Nephron progenitor cell (in vitro differentiated cells): Measurements from ENCODE around the gene FAM3B.

Source experiments
- DNase-seq: peaks from one replicate; pipeline ENCODE4 v3.0.0; 2021
- H3K27ac Mint-ChIP-seq: 2 replicates; pipeline ENCODE4 v1.8.0; 2021; ENCODE audit warnings: mild to moderate bottlenecking, moderate library complexity, mixed read lengths
- H3K27me3 Mint-ChIP-seq: 2 replicates; pipeline ENCODE4 v1.8.0; 2021; ENCODE audit warnings: mild to moderate bottlenecking, low read depth, mixed read lengths; ENCODE audit not compliant: poor library complexity
- H3K36me3 Mint-ChIP-seq: 2 replicates; pipeline ENCODE4 v1.8.0; 2021; ENCODE audit warnings: low read depth, mixed read lengths
- H3K4me1 Mint-ChIP-seq: 2 replicates; pipeline ENCODE4 v1.8.0; 2021; ENCODE audit warnings: mixed read lengths
- H3K4me3 Mint-ChIP-seq: 2 replicates; pipeline ENCODE4 v1.8.0; 2021; ENCODE audit warnings: mild to moderate bottlenecking, moderate library complexity, mixed read lengths
- H3K9me3 Mint-ChIP-seq: 2 replicates; pipeline ENCODE4 v1.8.0; 2021; ENCODE audit warnings: mild to moderate bottlenecking, moderate library complexity, mixed read lengths
- CTCF ChIP-seq: fragments of 200-600 bp; sonication (generic); IDR thresholded peaks from 2 replicates; pipeline ENCODE4 v1.5.0; 2021; ENCODE audit warnings: antibody characterized with exemption

FAM3B gene, protein sequence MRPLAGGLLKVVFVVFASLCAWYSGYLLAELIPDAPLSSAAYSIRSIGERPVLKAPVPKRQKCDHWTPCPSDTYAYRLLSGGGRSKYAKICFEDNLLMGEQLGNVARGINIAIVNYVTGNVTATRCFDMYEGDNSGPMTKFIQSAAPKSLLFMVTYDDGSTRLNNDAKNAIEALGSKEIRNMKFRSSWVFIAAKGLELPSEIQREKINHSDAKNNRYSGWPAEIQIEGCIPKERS

GRCh38 chr21:41316200-41317062 is at the start of gene FAM3B:
FAM3B (plus strand) TSS chr21:41316801; CDS start chr21:41316880, 79 bp downstream.
- Mint-ChIP-seq H3K27me3 (peaks cover 75% of the 10 kb centered on the region), H3K4me3 (peak within 1 kb of the TSS; percentile 78), H3K27ac (no peak within 1 kb of the TSS), H3K4me1 (peaks cover 18% of the 10 kb centered on the region), H3K9me3 (no peaks in the 10 kb centered on the region), H3K36me3 (no peaks in the 10 kb centered on the region)
- TF ChIP-seq CTCF = no peak
- peak; percentile 64 for DNase-seq

GRCh38 chr21:41267346-41267745 is 49.3 kb upstream of the FAM3B start:
- no peak for TF ChIP-seq CTCF
- H3K4me3 Mint-ChIP-seq = no peak overlapping the region
- H3K9me3 Mint-ChIP-seq = peaks cover 40% of the 10 kb centered on the region
- DNase-seq = no peak
- H3K27ac Mint-ChIP-seq = no peak overlapping the region
- peaks cover 38% of the 10 kb centered on the region for H3K36me3 Mint-ChIP-seq
- H3K4me1 Mint-ChIP-seq = no peaks in the 10 kb centered on the region
- H3K27me3 Mint-ChIP-seq = peaks cover 5% of the 10 kb centered on the region

DNA sequence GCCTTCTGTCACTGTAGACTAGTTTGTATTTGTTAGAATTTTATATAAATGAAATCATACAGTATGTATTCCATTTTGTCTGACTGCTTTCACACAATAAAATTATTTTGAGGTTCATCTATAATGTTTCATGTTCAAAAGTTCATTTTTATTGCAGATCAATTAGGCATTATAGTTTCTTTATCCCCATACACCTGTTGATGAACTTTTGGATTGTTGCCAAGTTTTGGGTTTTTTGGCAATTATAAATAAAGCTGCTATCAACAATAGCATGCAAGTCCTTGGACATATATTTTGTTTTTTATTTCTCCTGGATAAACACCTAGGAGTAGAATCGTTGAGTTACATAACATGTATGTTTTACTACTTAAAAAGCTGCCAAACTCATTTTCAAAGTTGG is 47.1 kb upstream of the FAM3B start:
- TF ChIP-seq CTCF = no peak
- Mint-ChIP-seq H3K36me3 (peaks cover 45% of the 10 kb centered on the region), H3K9me3 (peaks cover 46% of the 10 kb centered on the region), H3K4me1 (no peaks in the 10 kb centered on the region), H3K27ac (no peak overlapping the region), H3K27me3 (peaks cover 1% of the 10 kb centered on the region), H3K4me3 (no peak overlapping the region)
- DNase-seq = no peak

GRCh38 chr21:41277196-41277595 is 39.4 kb upstream of the FAM3B start:
- peaks cover 41% of the 10 kb centered on the region for H3K36me3 Mint-ChIP-seq
- no peak overlapping the region for H3K27ac Mint-ChIP-seq
- no peak for TF ChIP-seq CTCF
- H3K4me3 Mint-ChIP-seq = no peak overlapping the region
- no peaks in the 10 kb centered on the region for H3K4me1 Mint-ChIP-seq
- peaks cover 7% of the 10 kb centered on the region for H3K27me3 Mint-ChIP-seq
- H3K9me3 Mint-ChIP-seq = peaks cover 35% of the 10 kb centered on the region
- DNase-seq = no peak

- DNase-seq = no peak
- Mint-ChIP-seq H3K4me1 (no peaks in the 10 kb centered on the region), H3K36me3 (peaks cover 34% of the 10 kb centered on the region), H3K4me3 (no peak overlapping the region), H3K27me3 (peaks cover 14% of the 10 kb centered on the region), H3K9me3 (peaks cover 29% of the 10 kb centered on the region), H3K27ac (no peak overlapping the region)
- no peak for TF ChIP-seq CTCF
These were observed 38.8 kb upstream of the FAM3B start for GRCh38 chr21:41277846-41278245.
